Esophagus muscularis mucosa (tissue), 4 donors: ENCODE data around the gene MAL. TPM values are rescaled to one million over a fixed set of nuclear protein-coding genes. Genes with fewer than 3 reads are reported as not detected.

Experiments used
- DNase-seq: peaks from one replicate; pipeline ENCODE4 v3.0.0-alpha.2; 2017; ENCODE audit errors: extremely low spot score
- H3K27ac ChIP-seq, 4 donors: fragments of 200-600 bp; sonication (generic); replicated peaks in 1 of 4; 1 replicate in 3 of 4; 2 replicates in 1 of 4; pipeline ENCODE4 v1.5.1; 2016 to 2019; ENCODE audit warnings: mild to moderate bottlenecking in 1 of 4
- H3K27me3 ChIP-seq, 4 donors: fragments of 200-600 bp; sonication (generic); one replicate each; pipeline versions ENCODE4 v1.5.1 to v1.6.0; 2016 to 2019
- H3K36me3 ChIP-seq, 4 donors: fragments of 200-600 bp; sonication (generic); one replicate each; pipeline ENCODE4 v1.5.1; 2016 to 2019
- H3K4me1 ChIP-seq, 4 donors: fragments of 200-600 bp; sonication (generic); one replicate each; pipeline ENCODE4 v1.5.1; 2016 to 2019
- H3K4me3 ChIP-seq, 4 donors: fragments of 200-600 bp; sonication (generic); 1 replicate in 2 of 4; 2 replicates in 2 of 4; pipeline ENCODE4 v1.5.1; 2016 to 2019; ENCODE audit warnings: mild to moderate bottlenecking in 4 of 4, moderate library complexity in 1 of 4
- H3K9me3 ChIP-seq, 4 donors: fragments of 200-600 bp; sonication (generic); 1 replicate in 3 of 4; 2 replicates in 1 of 4; pipeline ENCODE4 v1.5.1; 2016 to 2019
- EP300 ChIP-seq: sonication (generic); formaldehyde crosslinking; IDR thresholded peaks from one replicate; pipeline ENCODE4 v1.6.1; 2017; ENCODE audit warnings: antibody characterized with exemption
- POLR2A ChIP-seq: fragments of 450-650 bp; IDR thresholded peaks from one replicate; pipeline ENCODE4 v1.6.1; 2017; ENCODE audit warnings: antibody characterized with exemption, moderate library complexity, mild to moderate bottlenecking, low read depth
- POLR2AphosphoS5 ChIP-seq, 2 donors: sonication (generic); formaldehyde crosslinking; IDR thresholded peaks; one replicate each; pipeline ENCODE4 v1.6.1; 2017; ENCODE audit warnings: antibody characterized with exemption in 2 of 2
- WGBS: methylation state at CpG from one replicate; pipeline ENCODE4 v1.1.5; 2018; 5-methylcytosine and 5-hydroxymethylcytosine counted together
- intact Hi-C: fragments of 100-400 bp; cut with DNase I; formaldehyde crosslinking; loops from one replicate; pipeline ENCODE4 v1.15.1; 2023
- total RNA-seq, 4 donors: library from RNA; depleted of rRNA; stranded (reverse); fragments of >200 nt; gene quantifications; one replicate each; pipeline versions ENCODE4 v1.1.0 to v1.2.1, GENCODE V29; 2016
- TF ChIP-seq, protein P1 (sequence below), 3 experiments: fragments of 200-600 bp in 2 of 3; fragments of 450-650 bp in 1 of 3; sonication (generic) in 2 of 3; IDR thresholded peaks; one replicate each; pipeline ENCODE4 v1.5.1; 2017 to 2019; ENCODE audit warnings: antibody characterized with exemption in 3 of 3, mild to moderate bottlenecking in 2 of 3, moderate library complexity in 1 of 3

MAL gene
- total RNA-seq, 4 donors from 2014 or later = 23.3 to 46.2 (median 36.6) TPM

DNA sequence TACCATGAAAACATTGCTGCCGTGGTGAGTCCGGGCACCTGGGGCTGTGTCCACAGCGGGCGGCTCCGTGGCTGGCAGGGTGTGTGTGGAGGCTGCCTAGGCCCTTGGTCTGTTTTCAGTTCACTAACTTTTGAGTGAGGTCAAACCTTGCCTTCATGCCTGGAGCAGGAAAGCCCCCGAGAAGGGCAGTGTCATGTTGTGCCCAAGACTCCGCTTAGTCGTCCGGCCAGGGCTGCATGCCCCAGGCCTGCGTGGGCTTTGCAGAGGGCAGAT lies 24.1 kb downstream of the MAL start:
- Histone ChIP-seq H3K4me1 (peaks cover 0 to 6% (median 0%) of the 10 kb centered on the region in 4 donors), H3K9me3 (no peaks in the 10 kb centered on the region), H3K27ac (no peak overlapping the region), H3K4me3 (no peak overlapping the region), H3K27me3 (peaks cover 0 to 31% (median 3%) of the 10 kb centered on the region in 4 donors), H3K36me3 (no peaks in the 10 kb centered on the region)
- 90% methylated on average over 6 of the region's 10 CpGs for WGBS
- TF ChIP-seq POLR2A = no peak
- no peak for TF ChIP-seq EP300
- TF ChIP-seq, protein P1, sequence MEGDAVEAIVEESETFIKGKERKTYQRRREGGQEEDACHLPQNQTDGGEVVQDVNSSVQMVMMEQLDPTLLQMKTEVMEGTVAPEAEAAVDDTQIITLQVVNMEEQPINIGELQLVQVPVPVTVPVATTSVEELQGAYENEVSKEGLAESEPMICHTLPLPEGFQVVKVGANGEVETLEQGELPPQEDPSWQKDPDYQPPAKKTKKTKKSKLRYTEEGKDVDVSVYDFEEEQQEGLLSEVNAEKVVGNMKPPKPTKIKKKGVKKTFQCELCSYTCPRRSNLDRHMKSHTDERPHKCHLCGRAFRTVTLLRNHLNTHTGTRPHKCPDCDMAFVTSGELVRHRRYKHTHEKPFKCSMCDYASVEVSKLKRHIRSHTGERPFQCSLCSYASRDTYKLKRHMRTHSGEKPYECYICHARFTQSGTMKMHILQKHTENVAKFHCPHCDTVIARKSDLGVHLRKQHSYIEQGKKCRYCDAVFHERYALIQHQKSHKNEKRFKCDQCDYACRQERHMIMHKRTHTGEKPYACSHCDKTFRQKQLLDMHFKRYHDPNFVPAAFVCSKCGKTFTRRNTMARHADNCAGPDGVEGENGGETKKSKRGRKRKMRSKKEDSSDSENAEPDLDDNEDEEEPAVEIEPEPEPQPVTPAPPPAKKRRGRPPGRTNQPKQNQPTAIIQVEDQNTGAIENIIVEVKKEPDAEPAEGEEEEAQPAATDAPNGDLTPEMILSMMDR (IDR thresholded peaks at IDR 0.05) = no peak
- no peak for TF ChIP-seq POLR2AphosphoS5 (IDR thresholded peaks at IDR 0.05)
- intact Hi-C loops = no loop called here
- DNase-seq = no peak

DNA sequence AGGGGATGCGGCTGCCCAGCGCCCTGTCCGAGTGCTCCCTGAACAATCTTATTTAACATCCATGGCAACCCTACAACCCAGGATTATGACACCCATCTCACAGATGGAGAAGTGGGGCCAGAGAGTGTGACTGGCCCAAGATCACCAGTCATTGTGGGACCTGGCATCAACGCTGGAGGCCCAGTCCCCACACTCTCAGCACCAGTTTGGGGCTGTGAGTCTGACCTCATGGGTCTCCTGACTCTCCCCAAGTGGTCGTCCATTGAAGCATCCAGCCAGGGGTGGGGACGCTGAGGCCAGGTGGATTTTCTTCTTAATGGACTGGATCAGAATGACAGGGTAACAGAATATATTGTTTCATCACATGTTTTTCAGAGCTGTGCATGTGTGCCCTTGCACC lies 24.5 kb downstream of the MAL start:
- Histone ChIP-seq H3K4me1 (peaks cover 0 to 4% (median 0%) of the 10 kb centered on the region in 4 donors), H3K9me3 (no peaks in the 10 kb centered on the region), H3K27ac (no peak overlapping the region), H3K27me3 (peaks cover 0 to 31% (median 3%) of the 10 kb centered on the region in 4 donors), H3K4me3 (no peak overlapping the region), H3K36me3 (no peaks in the 10 kb centered on the region)
- WGBS = 75% methylated on average over 3 of the region's 6 CpGs
- TF ChIP-seq EP300 = no peak
- TF ChIP-seq POLR2A = no peak
- TF ChIP-seq, protein P1 (IDR thresholded peaks at IDR 0.05) = no peak
- no peak for TF ChIP-seq POLR2AphosphoS5 (IDR thresholded peaks at IDR 0.05)
- intact Hi-C loops = loop anchor here (2.0 kb wide), 1 partner anchor 27 kb away; no protein-coding TSS in a partner anchor
- DNase-seq = no peak

DNA sequence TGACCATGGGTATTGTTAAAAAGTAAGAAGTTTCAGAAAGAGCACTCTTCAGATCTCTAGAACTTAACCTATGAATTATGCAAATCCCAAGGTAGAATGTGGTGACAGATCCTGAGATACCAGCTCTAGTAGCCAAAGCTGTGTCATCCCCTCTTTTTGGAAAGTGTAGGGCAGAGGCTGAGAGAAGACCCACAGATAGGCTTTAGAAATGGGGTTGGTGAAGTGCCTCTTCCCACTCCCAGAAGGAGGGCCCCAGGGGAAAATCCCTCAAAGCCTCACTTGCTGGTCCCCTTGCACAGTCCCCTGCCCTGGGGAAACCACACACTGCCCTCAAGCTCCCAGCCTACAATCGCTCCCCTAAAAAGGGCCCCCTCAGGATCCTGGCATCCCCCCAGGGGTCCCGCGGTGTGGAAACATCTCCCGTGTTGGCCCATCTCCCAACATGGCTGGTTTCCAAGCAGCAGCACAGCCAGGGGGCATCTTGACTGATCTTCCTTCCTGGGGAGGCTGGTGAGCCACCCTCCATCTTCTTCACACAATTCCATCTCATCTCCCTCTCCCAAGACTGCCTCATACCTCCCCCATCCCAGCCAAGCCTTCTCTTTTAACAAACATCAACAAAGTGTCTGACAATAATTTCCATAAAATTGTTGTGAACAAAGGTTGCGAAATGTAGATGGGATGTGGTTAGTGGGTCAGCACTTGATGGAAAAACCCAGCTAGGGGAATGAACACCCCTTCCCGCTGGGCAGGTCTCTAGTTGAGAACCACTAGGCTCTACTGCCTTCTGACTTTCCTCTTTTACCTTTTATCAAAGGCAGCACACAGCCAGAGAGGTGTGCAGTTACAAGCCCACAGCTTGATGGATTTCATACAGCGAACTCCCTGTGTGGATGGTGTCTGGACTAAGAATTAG lies 25.1 kb downstream of the MAL start:
- intact Hi-C loops = loop anchor here (2.0 kb wide), 1 partner anchor 28 kb away; no protein-coding TSS in a partner anchor
- 71% methylated on average over 4 of the region's 7 CpGs for WGBS
- H3K4me1 ChIP-seq = peaks cover 0 to 4% (median 0%) of the 10 kb centered on the region in 4 donors
- DNase-seq = no peak
- peaks cover 0 to 34% (median 3%) of the 10 kb centered on the region in 4 donors for H3K27me3 ChIP-seq
- H3K27ac ChIP-seq = no peak overlapping the region
- no peak overlapping the region for H3K4me3 ChIP-seq
- H3K9me3 ChIP-seq = no peaks in the 10 kb centered on the region
- TF ChIP-seq, protein P1 (IDR thresholded peaks at IDR 0.05) = no peak
- TF ChIP-seq EP300 (no peak), POLR2AphosphoS5 (IDR thresholded peaks at IDR 0.05) (no peak), POLR2A (no peak)
- no peaks in the 10 kb centered on the region for H3K36me3 ChIP-seq

DNA sequence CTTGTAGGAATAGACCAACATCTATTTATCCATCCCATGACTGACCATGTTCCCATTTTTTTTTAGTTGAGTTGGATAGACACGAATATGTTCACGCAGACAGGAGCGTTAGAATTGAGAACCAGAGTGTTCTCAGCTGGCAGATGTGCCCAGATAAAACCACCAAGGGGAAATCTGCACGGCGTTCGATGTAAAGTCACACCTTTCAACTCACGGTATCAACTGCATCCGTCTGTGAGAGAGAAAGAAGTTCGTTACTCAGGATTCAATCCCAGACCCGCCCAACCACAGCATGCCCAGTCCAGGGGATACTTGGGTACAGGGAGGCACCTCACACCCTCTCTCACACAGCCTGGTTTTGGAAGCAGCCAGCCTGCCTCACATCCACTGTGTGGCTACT lies 26.1 kb downstream of the MAL start:
- TF ChIP-seq EP300 (no peak), POLR2A (no peak), POLR2AphosphoS5 (IDR thresholded peaks at IDR 0.05) (no peak)
- TF ChIP-seq, protein P1 (IDR thresholded peaks at IDR 0.05) = no peak
- Histone ChIP-seq H3K27ac (no peak overlapping the region), H3K4me1 (no peaks in the 10 kb centered on the region), H3K36me3 (no peaks in the 10 kb centered on the region), H3K9me3 (no peaks in the 10 kb centered on the region), H3K27me3 (peaks cover 0 to 44% (median 3%) of the 10 kb centered on the region in 4 donors), H3K4me3 (no peak overlapping the region)
- DNase-seq = no peak
- WGBS = 89% methylated on average over 10 of the region's 10 CpGs
- intact Hi-C loops = loop anchor here (2.0 kb wide), 1 partner anchor 29 kb away; no protein-coding TSS in a partner anchor
